ENCODE results near the gene PDE11A. TPM values are rescaled to one million over a fixed set of nuclear protein-coding genes. Genes with fewer than 3 reads are reported as not detected.

The PDE11A gene
- total and polyA plus RNA-seq, 5 donors from 2014 or later = not detected

DNA sequence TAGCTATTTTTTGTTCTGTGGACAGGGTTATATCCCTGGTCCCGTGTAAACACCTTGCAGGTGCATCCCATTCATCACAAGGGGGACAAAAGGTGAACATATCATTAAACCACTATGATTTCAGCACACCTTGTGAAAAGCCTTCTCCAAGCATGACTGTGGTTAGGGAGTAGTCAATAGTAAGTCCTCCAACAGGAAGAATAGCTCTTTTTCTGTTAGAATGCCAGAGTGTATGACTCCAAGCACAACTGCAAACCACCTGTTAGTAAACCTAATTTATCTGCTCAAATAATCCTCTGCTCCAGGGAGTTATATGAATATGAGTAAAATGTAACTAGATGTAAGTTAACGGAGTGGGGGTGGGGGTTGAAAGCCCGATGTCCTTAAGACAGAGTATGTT, 439.5 kb downstream of the PDE11A start:
- H3K36me3 ChIP-seq (ENCODE audit: control insufficient read depth, insufficient read depth, low read length) = no peaks in the 10 kb centered on the region
- H3K27me3 ChIP-seq (ENCODE audit: control insufficient read depth, insufficient read depth, low read length) = peaks cover 22% of the 10 kb centered on the region
- no peak overlapping the region for H3K4me3 ChIP-seq (ENCODE audit: low read depth, low read length)
- Mint-ChIP-seq H3K27ac (no peak overlapping the region), H3K4me3 (no peak overlapping the region), H3K4me1 (no peaks in the 10 kb centered on the region), H3K9me3 (peaks cover 0 to 3% (median 0%) of the 10 kb centered on the region in 7 donors), H3K27me3 (peaks cover 23% of the 10 kb centered on the region), H3K36me3 (no peaks in the 10 kb centered on the region)
- no peak for ATAC-seq (ENCODE audit: low read depth in 2 of 2)
- H3K4me1 ChIP-seq (ENCODE audit: control insufficient read depth, insufficient read depth, low read length, poor library complexity, severe bottlenecking) = no peaks in the 10 kb centered on the region
- DNase-seq = no peak
- no peaks in the 10 kb centered on the region for H3K9me3 ChIP-seq (ENCODE audit: control insufficient read depth in 2 of 2, low read length in 2 of 2)
- H3K27ac ChIP-seq (ENCODE audit: insufficient read depth, low read length, poor library complexity, severe bottlenecking) = no peak overlapping the region

DNA sequence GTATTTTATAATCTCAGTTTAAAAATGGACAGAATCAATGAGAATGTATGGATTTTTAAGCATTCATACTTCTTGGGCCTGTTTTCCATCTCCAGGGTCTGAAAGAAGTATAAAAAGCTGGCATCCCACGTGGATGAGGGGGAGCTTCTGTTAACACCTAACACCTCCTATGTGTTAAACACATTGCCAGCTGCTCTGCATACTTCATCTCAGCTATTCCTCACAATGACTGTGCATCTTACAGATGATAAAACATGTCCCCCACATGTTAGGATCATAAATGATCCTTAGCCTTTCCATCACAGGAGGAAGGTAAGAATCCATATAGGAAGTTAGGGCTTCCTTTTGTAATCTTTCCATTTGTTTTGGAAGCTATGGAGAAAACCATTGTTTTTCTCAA, 440.9 kb downstream of the PDE11A start:
- Mint-ChIP-seq H3K27me3 (peaks cover 29% of the 10 kb centered on the region), H3K27ac (no peak overlapping the region), H3K36me3 (no peaks in the 10 kb centered on the region), H3K9me3 (peaks cover 0 to 1% (median 0%) of the 10 kb centered on the region in 7 donors), H3K4me1 (no peaks in the 10 kb centered on the region), H3K4me3 (no peak overlapping the region)
- peaks cover 19% of the 10 kb centered on the region for H3K27me3 ChIP-seq (ENCODE audit: control insufficient read depth, insufficient read depth, low read length)
- no peak overlapping the region for H3K27ac ChIP-seq (ENCODE audit: insufficient read depth, low read length, poor library complexity, severe bottlenecking)
- H3K9me3 ChIP-seq (ENCODE audit: control insufficient read depth in 2 of 2, low read length in 2 of 2) = no peaks in the 10 kb centered on the region
- ATAC-seq (ENCODE audit: low read depth in 2 of 2) = no peak
- H3K4me1 ChIP-seq (ENCODE audit: control insufficient read depth, insufficient read depth, low read length, poor library complexity, severe bottlenecking) = no peaks in the 10 kb centered on the region
- no peak for DNase-seq
- H3K4me3 ChIP-seq (ENCODE audit: low read depth, low read length) = no peak overlapping the region
- no peaks in the 10 kb centered on the region for H3K36me3 ChIP-seq (ENCODE audit: control insufficient read depth, insufficient read depth, low read length)

DNA sequence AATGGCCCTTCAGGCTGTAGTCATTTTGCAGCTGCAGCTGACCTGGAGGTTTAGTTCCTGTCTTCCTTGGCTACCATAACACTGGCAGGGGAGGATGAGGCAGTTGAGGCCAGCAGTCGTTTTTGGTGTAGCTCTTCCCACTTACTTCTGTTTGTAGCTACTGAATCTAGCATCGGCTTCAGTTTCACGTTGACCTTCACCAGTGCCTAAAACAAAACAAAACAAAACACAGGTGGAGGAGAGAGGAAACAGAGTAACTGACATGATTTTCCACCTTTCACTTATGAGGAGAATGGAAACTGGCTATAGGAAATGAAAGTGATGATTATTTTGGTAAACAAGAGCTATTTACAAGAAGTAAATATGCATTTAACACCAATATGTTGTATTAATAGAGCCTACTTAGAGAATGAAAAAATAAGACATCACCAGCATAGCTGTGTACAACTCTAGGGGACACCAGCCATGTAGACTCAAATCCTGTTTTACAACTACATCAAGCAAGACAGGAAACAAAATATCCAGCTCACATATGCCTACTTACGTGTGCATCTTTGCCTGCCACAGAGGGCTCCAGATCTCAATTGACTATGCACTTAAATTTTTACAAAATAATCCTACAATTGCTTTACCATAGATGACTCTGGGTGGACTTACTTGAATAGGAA, 443.1 kb downstream of the PDE11A start:
- ATAC-seq (ENCODE audit: low read depth in 2 of 2) (no peak), DNase-seq (no peak)
- no peaks in the 10 kb centered on the region for H3K4me1 Mint-ChIP-seq
- Histone ChIP-seq H3K27ac (ENCODE audit: insufficient read depth, low read length, poor library complexity, severe bottlenecking) (no peak overlapping the region), H3K9me3 (ENCODE audit: control insufficient read depth in 2 of 2, low read length in 2 of 2) (no peaks in the 10 kb centered on the region), H3K36me3 (ENCODE audit: control insufficient read depth, insufficient read depth, low read length) (no peaks in the 10 kb centered on the region), H3K4me3 (ENCODE audit: low read depth, low read length) (no peak overlapping the region), H3K27me3 (ENCODE audit: control insufficient read depth, insufficient read depth, low read length) (peaks cover 29% of the 10 kb centered on the region), H3K4me1 (ENCODE audit: control insufficient read depth, insufficient read depth, low read length, poor library complexity, severe bottlenecking) (no peaks in the 10 kb centered on the region)
- peaks cover 0 to 1% (median 0%) of the 10 kb centered on the region in 7 donors for H3K9me3 Mint-ChIP-seq
- H3K4me3 Mint-ChIP-seq = no peak overlapping the region
- H3K27ac Mint-ChIP-seq = peak overlapping the region in 1 of 3 donors; percentile 29
- peaks cover 30% of the 10 kb centered on the region for H3K27me3 Mint-ChIP-seq
- no peaks in the 10 kb centered on the region for H3K36me3 Mint-ChIP-seq

DNA sequence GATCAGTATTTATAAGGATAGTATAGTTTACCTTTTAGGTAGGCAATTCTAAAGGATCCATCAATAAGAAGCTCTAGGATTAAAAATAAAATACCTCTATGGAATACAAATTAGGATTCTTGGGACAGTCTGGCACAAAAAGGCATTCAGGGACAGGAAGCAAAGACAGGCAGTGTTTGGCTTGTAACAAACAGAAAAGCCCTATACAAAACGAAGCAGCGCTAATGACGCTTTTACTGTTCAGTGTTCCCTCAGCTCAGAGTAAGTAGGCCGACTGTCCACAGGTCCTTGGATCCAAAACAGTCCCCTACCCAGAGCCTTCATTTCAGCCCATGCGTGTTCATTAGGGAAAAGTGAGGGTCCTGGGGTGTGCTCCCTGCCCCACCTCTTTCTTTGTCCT, 443.7 kb downstream of the PDE11A start:
- no peaks in the 10 kb centered on the region for H3K4me1 Mint-ChIP-seq
- no peaks in the 10 kb centered on the region for H3K36me3 Mint-ChIP-seq
- DNase-seq (no peak), ATAC-seq (ENCODE audit: low read depth in 2 of 2) (no peak)
- H3K27ac Mint-ChIP-seq = no peak overlapping the region
- H3K27me3 Mint-ChIP-seq = peaks cover 30% of the 10 kb centered on the region
- H3K9me3 ChIP-seq (ENCODE audit: control insufficient read depth in 2 of 2, low read length in 2 of 2) = no peaks in the 10 kb centered on the region
- H3K4me3 Mint-ChIP-seq = no peak overlapping the region
- H3K4me3 ChIP-seq (ENCODE audit: low read depth, low read length) = no peak overlapping the region
- no peak overlapping the region for H3K27ac ChIP-seq (ENCODE audit: insufficient read depth, low read length, poor library complexity, severe bottlenecking)
- no peaks in the 10 kb centered on the region for H3K4me1 ChIP-seq (ENCODE audit: control insufficient read depth, insufficient read depth, low read length, poor library complexity, severe bottlenecking)
- peaks cover 0 to 1% (median 0%) of the 10 kb centered on the region in 7 donors for H3K9me3 Mint-ChIP-seq
- H3K36me3 ChIP-seq (ENCODE audit: control insufficient read depth, insufficient read depth, low read length) = no peaks in the 10 kb centered on the region
- H3K27me3 ChIP-seq (ENCODE audit: control insufficient read depth, insufficient read depth, low read length) = peaks cover 29% of the 10 kb centered on the region

DNA sequence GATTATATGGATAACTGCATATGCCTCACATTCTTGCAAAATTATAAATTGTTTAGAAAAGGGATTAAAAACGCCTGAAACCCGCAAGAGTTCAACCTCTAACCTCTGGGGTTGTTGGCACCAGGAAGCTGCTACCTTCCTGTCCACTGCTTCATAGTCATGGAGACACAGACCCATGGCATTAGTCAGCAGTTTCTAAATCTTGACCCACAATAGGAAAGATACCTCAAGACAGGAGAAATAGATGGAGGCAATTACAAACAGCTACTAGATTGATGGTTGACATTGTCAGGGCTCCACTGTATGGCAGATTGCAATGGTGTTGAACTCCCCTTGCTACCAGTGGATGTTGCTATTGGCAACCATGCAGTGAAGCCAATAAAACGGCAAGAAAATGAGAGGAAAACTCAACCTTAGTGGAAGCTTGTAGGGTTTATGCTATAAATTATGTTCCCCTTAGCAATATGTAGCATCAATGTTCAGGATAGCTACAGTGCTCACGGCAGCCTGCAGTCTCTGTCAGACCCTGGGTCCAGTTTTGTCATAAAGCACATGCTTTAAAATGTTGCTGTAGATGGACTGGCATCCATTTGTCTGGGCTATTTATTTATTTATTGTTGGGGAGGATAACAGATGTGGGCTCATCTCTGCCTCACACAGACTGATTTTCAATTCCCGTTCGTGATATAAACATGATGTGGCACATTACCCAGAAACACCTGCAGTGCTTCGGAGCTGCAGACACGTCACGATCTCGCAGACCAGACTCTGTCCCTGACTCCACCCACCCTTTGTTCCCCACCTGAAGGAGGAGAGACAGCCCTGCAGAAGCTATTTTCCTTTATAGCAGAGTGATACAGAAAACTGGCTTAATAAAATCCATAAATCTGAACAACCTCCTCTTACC, 446.6 kb downstream of the PDE11A start:
- no peaks in the 10 kb centered on the region for H3K36me3 Mint-ChIP-seq
- Histone ChIP-seq H3K27me3 (ENCODE audit: control insufficient read depth, insufficient read depth, low read length) (peaks cover 21% of the 10 kb centered on the region), H3K4me1 (ENCODE audit: control insufficient read depth, insufficient read depth, low read length, poor library complexity, severe bottlenecking) (no peaks in the 10 kb centered on the region), H3K9me3 (ENCODE audit: control insufficient read depth in 2 of 2, low read length in 2 of 2) (no peaks in the 10 kb centered on the region), H3K27ac (ENCODE audit: insufficient read depth, low read length, poor library complexity, severe bottlenecking) (no peak overlapping the region), H3K36me3 (ENCODE audit: control insufficient read depth, insufficient read depth, low read length) (no peaks in the 10 kb centered on the region), H3K4me3 (ENCODE audit: low read depth, low read length) (no peak overlapping the region)
- H3K9me3 Mint-ChIP-seq = peaks cover 0 to 1% (median 0%) of the 10 kb centered on the region in 7 donors
- H3K4me1 Mint-ChIP-seq = no peaks in the 10 kb centered on the region
- no peak overlapping the region for H3K4me3 Mint-ChIP-seq
- ATAC-seq (ENCODE audit: low read depth in 2 of 2) (peak in 1 of 2 donors; percentile 37), DNase-seq (peak in 1 of 3 donors; percentile 32)
- H3K27me3 Mint-ChIP-seq = peaks cover 35% of the 10 kb centered on the region
- no peak overlapping the region for H3K27ac Mint-ChIP-seq

DNA sequence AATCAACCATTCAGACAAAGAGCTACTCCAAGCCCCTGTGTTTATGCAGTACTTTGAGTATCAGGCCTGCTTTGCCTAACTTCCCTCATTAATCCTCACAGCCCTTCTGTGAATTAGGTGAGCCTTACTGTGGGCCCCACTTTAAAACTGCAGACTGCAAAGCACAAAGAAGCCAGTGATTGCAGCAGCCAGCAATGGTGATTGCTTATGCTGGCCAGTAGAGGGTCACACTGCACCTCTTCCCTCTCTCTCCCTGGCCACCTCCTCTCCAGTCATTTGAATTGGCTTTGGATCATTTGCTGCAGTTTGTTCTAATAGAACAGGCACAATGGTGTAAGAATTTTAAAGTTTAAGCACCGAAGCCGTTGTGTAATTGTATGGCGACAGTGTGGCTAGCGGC, 450.1 kb downstream of the PDE11A start:
- Histone ChIP-seq H3K27ac (ENCODE audit: insufficient read depth, low read length, poor library complexity, severe bottlenecking) (no peak overlapping the region), H3K4me3 (ENCODE audit: low read depth, low read length) (no peak overlapping the region), H3K27me3 (ENCODE audit: control insufficient read depth, insufficient read depth, low read length) (peaks cover 11% of the 10 kb centered on the region), H3K9me3 (ENCODE audit: control insufficient read depth in 2 of 2, low read length in 2 of 2) (no peaks in the 10 kb centered on the region), H3K36me3 (ENCODE audit: control insufficient read depth, insufficient read depth, low read length) (no peaks in the 10 kb centered on the region), H3K4me1 (ENCODE audit: control insufficient read depth, insufficient read depth, low read length, poor library complexity, severe bottlenecking) (peaks cover 11% of the 10 kb centered on the region)
- Mint-ChIP-seq H3K9me3 (peaks cover 0 to 1% (median 0%) of the 10 kb centered on the region in 7 donors), H3K4me3 (peak overlapping the region in 1 of 4 donors; percentile 20), H3K4me1 (peaks cover 4 to 9% (median 8%) of the 10 kb centered on the region in 4 donors), H3K27ac (no peak overlapping the region), H3K27me3 (peaks cover 23% of the 10 kb centered on the region), H3K36me3 (no peaks in the 10 kb centered on the region)
- DNase-seq (no peak), ATAC-seq (ENCODE audit: low read depth in 2 of 2) (no peak)

DNA sequence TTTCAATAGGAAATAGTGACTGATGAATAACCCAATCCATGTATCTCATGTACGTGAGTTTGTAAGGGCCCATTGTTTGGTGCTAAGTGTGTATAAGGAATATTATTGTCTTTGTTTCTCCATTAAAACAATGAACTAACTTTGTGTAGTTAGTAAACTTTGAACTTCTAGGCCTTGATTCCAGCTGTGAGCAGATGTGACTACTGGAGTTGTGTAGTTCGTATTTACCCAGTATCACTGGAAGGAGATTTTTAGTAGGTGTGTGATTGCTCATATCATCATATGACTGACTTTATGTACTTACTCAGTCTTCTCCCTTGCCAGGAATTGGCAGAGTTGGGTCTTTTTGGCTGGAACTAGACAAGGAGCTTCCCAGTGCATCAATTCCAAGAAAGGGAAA, 452.6 kb downstream of the PDE11A start:
- no peak overlapping the region for H3K27ac ChIP-seq (ENCODE audit: insufficient read depth, low read length, poor library complexity, severe bottlenecking)
- Mint-ChIP-seq H3K27ac (no peak overlapping the region), H3K4me3 (peak overlapping the region in 2 of 4 donors; percentile 21 to 99), H3K4me1 (peaks cover 4 to 9% (median 8%) of the 10 kb centered on the region in 4 donors), H3K9me3 (peaks cover 0 to 3% (median 1%) of the 10 kb centered on the region in 7 donors), H3K27me3 (peaks cover 13% of the 10 kb centered on the region), H3K36me3 (peaks cover under 1% of the 10 kb centered on the region)
- H3K4me1 ChIP-seq (ENCODE audit: control insufficient read depth, insufficient read depth, low read length, poor library complexity, severe bottlenecking) = peaks cover 11% of the 10 kb centered on the region
- no peaks in the 10 kb centered on the region for H3K9me3 ChIP-seq (ENCODE audit: control insufficient read depth in 2 of 2, low read length in 2 of 2)
- H3K4me3 ChIP-seq (ENCODE audit: low read depth, low read length) = no peak overlapping the region
- ATAC-seq (ENCODE audit: low read depth in 2 of 2) (no peak), DNase-seq (no peak)
- peaks cover 2% of the 10 kb centered on the region for H3K27me3 ChIP-seq (ENCODE audit: control insufficient read depth, insufficient read depth, low read length)
- no peaks in the 10 kb centered on the region for H3K36me3 ChIP-seq (ENCODE audit: control insufficient read depth, insufficient read depth, low read length)

All from CD4-positive, CD25-positive, alpha-beta regulatory T cell (primary cell).